ENCODE measurements around the gene MYBPC1. TPM values are rescaled to one million over a fixed set of nuclear protein-coding genes. Genes with fewer than 3 reads are reported as not detected.
"Not testable (repeated sequence)": the region's sequence is repeated elsewhere in the genome, so short reads cannot be mapped to it uniquely, and the experiment has no call there.

MYBPC1 gene
- total RNA-seq, 1 donor from 2014 or later: not detected

DNA sequence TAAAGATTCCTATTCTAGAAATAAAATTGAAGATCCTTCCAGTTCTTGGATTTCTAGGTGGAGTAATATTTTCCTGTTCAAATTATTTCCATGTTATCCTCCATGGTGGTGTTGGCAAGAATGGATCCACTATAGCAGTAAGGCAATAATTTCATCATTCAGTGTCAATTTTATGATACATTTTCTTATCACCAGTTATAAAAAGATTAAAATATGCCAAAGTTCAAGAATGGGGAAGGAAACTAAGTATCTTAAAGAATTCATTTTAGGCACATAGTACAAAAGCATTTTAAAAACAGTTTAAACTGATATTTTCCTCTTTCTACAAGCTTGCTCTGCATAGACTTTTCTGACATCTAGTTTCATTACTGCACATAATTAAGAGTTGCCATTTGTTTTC, 125.3 kb downstream of the MYBPC1 start:
- no peak for DNase-seq (ENCODE audit: low read depth, low spot score)

DNA sequence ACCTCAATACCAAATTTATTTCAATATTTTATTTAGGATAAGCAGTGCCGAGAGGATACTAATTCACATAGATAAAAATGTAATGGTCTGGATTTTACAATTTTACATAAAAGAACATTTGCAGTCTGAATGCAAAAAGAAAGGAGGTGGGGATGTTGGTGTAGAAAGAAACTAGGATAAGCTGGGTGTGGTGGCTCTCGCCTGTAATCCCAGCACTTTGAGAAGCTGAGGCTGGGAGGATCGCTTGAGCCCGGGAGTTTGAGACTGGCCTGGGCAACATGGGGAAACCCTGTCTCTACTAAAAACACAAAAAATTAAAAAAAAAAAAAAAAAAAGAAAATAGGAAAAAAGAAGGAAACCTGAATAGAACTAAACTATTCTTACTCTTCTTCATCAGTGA, 127.6 kb downstream of the MYBPC1 start:
- DNase-seq (ENCODE audit: low read depth, low spot score): no peak

DNA sequence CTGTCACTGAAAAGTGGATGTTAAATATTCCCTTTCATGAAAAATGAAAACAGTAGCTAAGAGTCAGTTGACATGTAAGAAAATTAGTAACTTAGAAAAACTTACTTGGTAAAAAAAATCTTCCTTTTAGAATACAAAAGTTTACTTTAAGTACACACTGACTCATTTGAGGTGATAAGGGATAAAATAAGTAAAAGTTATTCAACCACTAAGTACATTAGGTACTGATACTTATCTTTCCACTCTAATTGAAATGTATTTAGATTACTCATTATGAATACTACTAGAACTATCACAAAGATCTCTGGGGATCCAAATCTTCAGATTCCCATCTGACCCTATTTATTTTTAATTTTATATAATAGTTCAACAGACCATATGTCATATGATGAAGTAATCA, 132.3 kb downstream of the MYBPC1 start:
- DNase-seq (ENCODE audit: low read depth, low spot score): no peak

DNA sequence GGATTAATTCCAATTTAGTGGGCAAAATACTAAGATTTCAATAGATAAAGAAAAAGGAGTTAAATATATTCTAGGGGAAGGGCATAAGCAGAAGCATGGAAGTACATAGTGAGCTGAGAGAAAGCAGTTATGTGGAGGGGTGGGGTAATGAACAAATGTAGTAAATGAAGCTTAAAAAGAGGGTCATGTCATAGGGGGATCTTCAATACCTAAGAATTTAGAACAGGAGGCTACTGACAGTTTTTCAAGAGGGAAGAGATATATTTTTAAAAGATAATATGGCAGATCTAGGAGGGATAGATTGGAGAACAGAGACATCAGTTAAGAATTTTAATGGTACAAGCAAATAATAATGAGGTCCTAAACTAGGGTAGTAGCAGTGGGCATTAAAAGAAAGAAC, 135.1 kb downstream of the MYBPC1 start:
- DNase-seq (ENCODE audit: low read depth, low spot score): no peak

DNA sequence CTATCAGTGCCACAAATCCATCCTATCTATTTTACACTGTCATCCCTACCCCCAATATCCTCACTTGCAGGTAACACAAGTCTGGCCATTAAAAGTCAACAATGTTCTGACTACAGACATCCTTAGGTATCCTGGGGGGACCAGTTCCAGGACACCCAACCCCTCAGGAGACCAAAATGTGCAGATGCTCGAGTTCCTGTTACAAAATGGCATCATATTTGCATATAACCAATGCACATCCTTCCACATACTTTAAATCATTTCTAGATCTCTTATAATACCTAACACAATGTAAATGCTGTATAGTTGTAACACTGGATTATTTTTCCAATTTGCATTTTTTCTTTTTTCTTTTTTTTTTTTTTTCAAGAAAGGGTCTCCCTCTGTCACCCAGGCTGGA, 137.5 kb downstream of the MYBPC1 start:
- no peak for DNase-seq (ENCODE audit: low read depth, low spot score)

DNA sequence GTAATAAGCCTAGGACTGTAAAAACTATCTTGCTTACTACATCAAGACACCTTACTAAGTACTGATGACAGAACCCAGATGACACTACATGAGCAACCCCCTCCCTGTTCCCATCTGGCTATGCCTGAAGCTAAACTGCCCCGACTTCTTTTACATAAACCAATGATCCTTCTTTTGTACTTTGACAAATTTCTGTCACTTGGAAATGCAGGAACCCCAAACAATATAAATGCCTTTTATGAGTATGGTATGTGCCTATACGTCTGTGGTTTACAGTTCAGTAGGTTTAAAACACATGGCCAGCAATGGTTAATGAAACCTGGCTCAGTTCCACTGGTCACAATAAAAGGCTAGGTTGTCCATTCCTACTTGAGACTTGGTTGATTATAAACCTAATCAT, 138.4 kb downstream of the MYBPC1 start:
- no peak for DNase-seq (ENCODE audit: low read depth, low spot score)

DNA sequence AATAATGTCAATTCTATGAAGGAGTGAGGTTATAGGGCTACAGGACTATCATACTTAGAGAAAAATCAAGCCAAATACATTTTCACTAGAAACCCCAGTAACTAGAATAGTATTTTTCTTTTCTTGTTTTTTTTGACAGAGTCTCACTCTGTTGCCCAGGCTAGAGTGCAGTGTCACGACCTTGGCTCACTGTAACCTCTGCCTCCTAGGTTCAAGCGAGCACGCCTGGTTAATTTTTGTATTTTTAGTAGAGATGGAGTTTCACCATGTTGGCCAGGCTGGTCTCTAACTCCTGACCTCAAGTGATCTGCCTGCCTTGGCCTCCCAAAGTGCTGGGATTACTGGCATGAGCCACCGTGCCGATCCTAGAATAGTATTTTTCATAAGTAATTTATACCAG, 139.7 kb downstream of the MYBPC1 start:
- not testable (repeated sequence) for DNase-seq (ENCODE audit: low read depth, low spot score)

Other genes starting within 250 kb of the MYBPC1 start
- 92.5 and 125 TPM in 2 replicates for gene ARL1, start 187.2 kb upstream of the MYBPC1 start, total RNA-seq
- not detected in 2 replicates for gene SPIC, start 119.6 kb upstream of the MYBPC1 start, total RNA-seq
- gene CHPT1, start 102.7 kb downstream of the MYBPC1 start, total RNA-seq: 29.8 and 49.3 TPM in 2 replicates
- under 0.01 and 0.18 TPM in 2 replicates for gene SYCP3, start 144.5 kb downstream of the MYBPC1 start, total RNA-seq
- gene GNPTAB, start 236.0 kb downstream of the MYBPC1 start, total RNA-seq: 27.2 and 32.2 TPM in 2 replicates